Activated CD4-positive, alpha-beta T cell treated with anti-CD3 and anti-CD28 coated beads, Interleukin-2, amount 50 U/mL, for 24 hours (primary cell): ENCODE results near the gene NHERF2.
A peak's percentile ranks its signal among the peaks of the same experiment; 100 is the strongest.

Experiments
- DNase-seq, 2 donors: peaks; one replicate each; pipeline ENCODE4 v3.0.0-alpha.2; 2020; ENCODE audit warnings: low read depth in 1 of 2, low spot score in 1 of 2

NHERF2 gene

DNA sequence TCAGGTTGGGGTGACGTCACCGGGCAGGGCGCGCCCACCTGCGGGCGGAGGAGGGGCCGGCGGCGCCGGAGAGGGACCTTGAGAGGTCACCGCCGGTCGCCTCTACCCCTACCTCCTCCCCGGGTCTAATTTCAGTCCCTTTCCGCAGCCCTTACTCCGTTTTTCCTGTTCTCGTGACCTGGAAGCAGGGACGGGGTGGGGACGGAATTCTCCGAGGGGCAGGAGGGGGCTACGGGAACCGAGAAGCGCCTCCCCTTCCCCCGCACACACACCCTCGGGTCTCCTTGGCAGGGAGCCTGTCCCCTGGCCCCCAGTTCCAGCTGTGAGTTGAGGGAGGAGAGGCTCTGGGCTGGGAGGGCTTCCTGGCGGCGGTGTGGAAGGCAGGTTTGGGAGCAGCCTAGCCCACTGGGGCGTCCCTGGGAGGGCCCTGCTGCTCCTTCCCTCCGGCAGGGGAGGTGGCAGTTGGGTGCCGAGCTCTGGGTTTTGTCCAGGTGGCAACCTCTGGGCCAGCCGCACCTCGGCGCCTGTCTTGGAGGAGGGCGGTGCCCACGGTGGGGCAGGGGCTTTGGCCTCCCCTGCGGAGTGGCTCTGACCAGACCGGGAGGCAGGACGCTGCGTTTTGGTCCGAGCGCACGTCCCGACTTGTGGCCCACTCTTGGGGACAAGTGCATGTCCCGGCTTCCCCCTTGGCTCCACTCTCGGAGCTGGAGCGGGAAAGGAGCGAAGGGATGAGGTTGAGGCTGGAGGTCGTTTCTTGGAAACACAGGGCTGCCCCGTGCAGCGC is 36.2 kb upstream of the NHERF2 start:
- no peak for DNase-seq

DNA sequence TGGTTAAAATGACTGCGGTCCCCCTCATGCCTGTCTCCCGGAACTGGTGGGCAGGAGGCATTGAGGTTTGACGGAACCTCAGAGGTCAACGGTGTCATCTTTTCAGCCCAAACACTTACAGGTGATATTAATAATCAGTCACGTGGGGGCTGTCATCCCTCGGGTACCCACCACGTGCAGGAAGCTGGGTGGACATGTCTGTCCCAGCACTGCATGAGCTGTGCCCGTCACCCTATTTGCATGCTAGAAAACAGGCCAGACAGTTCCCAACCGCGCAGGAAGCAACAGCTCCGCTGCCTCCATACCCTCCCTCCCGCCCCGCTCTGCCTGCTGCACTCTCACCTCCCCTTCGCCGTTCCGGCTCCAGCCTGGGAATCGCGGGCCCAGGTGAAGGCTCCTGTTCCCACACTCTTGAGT is 35.6 kb upstream of the NHERF2 start:
- no peak for DNase-seq

DNA sequence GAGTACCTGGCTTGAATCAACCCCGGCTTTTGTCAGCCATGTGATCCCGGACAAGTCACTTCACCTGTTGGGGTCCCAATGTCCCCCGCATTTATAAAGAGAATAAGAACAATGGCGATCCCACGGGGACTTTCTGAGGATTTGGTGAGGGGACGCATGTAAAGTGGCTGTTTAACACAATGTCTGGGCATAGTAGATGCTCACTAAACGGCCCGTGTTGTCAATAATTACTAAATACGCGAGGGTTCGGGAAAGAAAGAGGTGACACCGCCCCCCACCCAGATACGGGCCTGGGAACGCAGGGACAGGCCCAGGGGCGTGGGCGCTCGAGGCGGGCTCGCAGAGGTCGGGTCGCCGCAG is 35.1 kb upstream of the NHERF2 start:
- DNase-seq = no peak

DNA sequence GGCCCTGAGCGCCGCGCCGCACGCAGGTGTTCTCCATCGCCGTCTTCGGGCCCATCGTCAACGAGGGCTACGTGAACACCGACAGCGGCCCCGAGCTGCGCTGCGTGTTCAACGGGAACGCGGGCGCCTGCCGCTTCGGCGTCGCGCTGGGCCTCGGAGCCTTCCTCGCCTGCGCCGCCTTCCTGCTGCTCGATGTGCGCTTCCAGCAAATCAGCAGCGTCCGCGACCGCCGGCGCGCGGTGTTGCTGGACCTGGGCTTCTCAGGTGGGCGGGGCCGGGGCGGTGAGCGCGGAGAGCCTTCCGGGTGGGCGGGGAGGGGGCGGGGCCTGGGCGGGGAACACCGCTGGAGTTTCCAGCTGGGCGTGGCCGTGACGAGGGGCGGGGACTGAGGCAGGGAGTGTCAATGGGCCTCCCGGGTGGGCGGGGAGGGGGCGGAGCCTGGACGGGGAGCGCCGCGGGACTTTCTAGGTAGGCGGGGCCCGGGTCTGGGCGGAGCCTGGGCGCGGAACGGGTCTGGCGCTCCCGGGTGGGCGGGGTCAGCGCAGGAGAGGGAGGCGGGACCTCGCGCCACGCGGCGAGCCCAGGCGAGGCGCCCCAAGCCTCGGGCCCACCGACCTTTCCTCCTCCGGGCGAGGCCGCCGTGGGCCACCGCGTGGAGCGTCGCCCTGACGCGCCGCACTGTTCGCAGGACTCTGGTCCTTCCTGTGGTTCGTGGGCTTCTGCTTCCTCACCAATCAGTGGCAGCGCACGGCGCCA is 34.6 kb upstream of the NHERF2 start:
- peak; percentile 94 to 97 for DNase-seq

DNA sequence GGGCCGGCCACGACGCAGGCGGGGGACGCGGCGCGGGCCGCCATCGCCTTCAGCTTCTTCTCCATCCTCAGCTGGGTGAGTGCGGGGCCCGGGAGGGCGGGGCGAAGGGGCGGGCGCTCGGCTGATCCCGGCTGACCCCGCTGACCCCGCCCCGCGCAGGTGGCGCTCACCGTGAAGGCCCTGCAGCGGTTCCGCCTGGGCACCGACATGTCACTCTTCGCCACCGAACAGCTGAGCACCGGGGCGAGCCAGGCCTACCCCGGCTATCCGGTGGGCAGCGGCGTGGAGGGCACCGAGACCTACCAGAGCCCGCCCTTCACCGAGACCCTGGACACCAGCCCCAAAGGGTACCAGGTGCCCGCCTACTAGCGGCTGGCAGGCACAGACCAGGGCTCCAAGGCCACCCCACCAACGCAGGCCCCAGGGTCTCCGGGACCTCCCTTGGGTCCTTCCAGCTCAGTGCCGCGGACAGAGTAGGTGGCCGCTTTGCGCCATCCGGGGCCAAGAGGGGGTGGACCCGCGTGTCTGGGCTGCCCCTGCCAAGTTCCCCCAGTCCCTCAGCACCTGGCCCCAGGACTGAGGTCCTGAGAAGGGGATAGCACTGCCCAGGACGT is 33.9 kb upstream of the NHERF2 start:
- no peak for DNase-seq

DNA sequence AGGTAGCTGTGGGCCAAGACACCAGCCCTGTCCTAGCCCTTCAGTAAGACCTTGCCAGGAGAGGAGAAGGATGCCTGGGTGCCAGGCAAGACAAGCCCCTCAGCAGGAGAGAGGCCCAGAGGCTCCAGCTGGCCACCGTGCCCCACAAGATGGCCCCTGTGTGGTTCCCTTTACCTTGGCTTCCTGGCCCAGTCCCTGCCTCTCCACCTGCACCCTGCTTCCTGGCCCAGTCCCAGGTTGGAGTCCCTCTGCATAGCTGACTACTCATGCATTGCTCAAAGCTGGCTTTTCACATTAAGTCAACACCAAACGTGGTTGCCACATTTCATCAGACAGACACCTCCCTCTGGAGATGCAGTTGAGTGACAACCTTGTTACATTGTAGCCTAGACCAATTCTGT is 33.0 kb upstream of the NHERF2 start:
- no peak for DNase-seq

DNA sequence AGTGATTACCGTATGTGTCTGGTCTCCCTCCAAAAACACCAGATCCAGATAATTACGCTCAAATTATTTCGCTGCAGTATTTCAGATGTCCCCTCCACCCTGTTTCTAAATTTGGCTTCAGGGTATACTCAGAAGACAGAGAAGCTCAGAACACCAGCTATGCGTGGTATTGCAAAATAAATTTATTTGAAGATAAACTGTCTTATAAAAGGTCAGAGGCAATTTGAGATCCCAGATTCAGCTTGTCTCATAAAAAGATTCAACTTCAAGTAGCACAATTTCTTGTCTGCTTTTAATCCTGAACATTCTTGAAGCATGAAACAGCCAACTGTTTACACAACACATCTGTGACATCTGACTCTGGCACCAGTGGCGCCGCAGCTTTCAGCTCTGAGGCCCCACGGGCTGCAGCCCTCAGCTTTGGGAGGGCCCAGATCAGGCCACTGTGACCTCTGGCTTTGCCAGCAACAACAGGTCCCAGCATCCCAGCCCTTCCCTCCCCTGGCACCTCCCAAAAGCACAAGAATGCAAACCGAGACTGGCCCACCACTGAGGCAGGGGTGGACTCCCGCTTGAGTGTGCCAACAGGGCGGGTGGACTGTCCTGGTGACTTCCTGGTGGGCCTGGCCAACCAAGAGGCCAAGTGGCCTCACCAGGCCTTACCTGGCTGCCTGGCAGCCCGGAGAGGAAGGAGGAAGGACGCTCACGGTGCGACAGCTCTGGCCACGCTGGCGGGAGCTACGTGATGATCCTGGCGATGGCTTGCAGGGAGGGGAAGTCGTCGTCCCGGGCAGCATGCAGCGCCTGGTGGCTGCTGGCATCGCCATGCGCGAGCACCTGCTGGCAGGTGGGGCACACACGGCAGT is 29.0 kb upstream of the NHERF2 start:
- DNase-seq = no peak

DNA sequence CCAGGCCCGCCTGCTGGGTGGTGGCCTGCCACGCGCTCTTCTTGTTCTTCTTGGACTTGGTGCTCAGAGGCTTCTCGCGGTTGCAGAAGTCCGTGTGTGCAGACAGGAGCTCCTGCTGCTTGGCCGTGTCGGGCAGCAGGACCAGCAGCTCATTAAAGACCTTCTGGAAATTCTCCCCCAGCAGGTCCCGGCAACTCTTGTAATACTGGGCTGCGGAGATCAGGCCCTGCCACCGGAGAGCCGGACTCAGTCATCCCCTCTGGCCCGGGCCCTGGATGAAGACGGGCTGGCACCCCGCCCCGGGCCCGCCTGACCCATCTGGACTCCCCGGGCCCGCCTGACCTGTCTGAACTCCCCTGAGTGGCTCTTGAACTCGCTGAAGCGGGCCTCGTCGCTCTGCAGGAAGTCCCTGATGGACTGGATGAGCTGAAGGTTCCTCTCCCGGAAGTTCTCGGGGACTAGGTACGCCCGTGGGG is 28.3 kb upstream of the NHERF2 start:
- DNase-seq = no peak

DNA sequence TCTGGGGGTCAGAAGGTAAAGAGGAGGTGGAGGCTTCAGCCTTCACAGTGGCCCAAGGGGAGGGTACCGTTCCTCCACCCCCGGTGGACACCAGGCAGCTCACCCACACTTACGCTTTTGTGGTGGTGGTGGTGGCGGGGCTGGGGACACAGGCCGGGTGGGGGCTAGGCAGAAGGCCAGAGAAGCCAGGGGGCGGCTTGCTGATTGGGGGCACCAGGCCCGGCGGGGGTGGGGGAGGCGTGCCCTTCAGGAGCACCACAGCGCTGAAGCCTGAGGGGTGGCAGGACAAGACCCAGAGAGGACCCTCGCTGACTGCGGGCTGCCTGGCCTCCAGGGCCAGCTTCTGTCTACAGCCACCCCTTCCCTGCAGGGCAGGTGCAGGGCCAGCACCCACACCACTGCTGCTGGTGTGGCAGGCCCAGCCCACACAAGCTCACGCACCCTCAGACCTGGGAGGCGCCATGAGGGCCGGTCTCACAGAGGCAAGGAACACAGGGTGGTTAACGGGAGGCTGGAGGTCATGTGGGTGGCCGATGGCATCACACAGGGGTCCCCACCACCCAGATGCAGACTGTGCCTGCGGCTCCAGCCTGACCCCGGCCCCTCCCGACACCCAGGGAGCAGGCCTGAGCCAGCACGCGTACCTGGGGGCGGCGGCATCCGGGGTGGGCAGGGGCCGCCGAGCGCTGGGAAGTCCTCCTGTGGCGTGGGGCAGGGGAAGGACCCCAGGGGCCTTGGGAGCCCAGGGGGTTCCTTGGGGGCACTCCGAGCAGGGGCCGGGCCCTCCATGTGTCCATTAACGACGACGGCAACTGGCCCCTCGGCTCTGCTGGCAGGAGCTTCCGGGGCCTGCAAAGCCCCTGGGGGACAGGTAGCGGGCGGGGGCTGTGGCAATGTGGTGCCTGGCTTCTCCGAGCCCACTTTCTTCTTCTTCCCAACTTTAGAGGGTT is 27.6 kb upstream of the NHERF2 start:
- DNase-seq = no peak

DNA sequence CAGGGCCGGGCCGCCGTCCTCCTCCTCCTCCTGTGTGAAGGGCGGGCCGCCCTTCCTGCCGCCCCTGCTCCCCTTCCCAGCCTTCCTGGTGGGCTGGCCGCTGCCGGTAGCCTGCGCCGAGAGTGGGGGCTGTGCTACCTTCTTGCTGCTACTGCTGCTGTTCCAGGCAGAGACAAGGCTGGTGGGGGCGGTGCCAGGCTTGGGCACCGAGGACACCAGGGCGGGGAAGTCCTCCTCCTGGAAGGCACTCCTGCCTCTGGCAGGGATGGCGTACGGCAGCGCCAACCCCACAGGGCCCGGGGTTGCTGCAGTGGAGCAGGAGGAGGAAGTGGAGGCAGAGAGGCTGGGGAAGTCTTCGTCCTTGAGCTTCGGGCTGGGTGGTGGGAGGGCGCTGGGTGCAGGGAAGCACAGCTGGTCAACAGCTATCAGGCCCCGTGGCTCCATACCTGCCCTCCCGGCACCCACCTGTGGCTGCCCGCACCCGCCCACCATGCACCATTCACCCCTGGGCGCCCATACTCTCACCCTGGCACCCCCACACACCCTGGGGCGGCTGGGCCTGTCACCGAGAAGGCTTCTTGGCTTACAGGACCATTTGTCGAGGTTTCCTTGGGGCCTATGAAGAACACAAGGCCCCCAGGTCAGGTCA is 26.7 kb upstream of the NHERF2 start:
- no peak for DNase-seq

DNA sequence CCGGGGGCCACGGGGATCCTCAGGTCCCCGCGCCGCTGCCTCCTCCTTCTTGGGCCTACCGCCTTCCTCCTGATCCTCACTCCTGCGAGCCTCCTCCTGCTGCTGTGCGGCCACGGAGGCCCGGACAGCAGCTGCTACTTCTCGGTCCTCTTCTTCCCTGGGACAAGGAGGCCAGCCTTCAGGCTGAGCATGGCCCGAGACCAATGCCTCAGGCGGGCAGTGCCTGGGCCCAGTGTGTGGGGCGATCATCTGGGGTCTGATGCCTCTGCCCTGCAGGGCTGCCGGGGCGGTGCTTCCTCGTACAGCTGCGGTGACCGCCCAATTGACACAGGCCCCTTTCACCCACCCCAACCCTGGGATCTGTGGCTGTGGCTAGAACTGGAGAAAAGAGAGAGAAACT is 25.7 kb upstream of the NHERF2 start:
- no peak for DNase-seq

DNA sequence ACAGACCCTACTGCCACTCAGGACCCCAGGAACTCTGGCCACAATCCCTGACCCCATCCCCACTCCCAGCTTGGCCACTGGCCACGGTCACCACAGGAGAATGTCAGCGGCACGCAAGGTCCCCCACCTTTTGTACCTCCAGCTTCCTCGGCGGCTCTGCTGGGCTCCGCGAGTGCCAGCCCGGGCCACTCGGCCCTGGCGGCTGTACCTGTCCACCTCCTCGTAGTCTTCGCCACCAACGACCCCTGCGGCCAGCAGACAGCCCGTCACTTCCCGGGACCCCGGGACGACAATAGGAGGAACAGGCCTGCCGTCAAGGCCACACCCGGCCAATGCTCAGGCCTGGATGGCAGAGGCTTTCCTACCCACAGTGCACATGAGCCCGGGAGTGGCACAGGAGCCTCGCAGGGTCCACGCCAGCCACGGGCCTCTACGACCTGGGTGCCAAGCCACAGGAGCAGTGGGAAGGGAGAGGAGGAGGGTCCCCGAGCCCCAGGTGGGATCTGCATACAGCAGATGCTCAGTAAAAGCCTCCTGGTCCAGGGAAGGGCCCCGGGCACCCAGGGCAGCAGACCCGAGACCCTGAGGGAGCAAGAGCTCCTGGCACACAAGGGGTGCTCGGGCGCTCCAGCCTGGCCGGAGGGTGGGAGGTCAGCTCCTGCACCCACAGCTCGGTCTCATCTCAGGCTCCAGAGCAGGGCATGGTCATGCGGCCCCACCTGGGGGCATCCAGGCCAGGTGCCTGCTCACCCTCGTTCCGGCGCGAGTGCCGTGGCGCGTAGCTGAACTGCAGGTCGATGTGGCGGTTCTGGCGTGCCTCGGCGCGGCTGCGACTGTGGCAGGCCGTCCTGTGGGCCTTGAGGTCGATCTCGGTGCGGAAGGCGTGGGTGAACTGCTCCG is 25.0 kb upstream of the NHERF2 start:
- DNase-seq = no peak

DNA sequence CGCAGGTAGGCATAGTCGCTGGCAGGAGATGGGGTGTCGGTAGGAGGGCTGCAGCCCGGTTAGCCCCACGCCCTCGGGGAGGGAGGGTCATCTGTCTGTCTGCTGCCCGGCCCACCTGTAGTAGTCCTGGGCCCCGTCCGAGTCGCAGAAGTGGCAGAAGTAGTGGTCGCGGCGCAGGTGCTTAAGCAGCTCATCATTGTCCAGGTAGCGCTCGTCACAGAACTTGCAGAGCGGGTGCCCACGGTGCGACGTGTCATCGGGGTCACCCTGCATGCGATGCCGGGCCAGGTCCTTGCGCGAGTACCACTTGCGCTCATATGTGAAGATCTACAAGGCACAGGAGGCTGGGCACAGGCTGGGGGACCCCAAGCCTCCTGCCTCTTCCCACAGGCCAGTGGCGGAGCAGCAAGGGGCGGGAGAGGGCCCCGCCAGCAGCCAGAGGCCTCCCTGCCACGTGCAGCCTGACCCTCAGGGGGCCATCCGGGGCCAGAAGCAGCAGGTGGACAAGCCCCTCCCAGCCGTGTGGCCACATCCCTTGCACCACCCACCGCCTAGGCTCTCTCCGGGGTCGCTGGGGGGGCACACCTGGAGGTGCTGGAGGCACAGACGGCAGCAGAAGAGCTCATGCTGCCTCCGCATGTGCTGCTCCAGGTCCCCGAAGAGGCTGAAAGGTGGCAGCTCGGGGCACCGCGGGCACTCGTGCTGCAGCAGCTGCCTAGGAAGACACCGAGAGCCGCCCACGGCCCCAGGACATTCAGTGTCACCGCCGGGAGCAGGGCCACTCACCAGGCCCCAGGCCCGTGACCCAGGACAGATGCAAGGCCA is 24.1 kb upstream of the NHERF2 start:
- no peak for DNase-seq

DNA sequence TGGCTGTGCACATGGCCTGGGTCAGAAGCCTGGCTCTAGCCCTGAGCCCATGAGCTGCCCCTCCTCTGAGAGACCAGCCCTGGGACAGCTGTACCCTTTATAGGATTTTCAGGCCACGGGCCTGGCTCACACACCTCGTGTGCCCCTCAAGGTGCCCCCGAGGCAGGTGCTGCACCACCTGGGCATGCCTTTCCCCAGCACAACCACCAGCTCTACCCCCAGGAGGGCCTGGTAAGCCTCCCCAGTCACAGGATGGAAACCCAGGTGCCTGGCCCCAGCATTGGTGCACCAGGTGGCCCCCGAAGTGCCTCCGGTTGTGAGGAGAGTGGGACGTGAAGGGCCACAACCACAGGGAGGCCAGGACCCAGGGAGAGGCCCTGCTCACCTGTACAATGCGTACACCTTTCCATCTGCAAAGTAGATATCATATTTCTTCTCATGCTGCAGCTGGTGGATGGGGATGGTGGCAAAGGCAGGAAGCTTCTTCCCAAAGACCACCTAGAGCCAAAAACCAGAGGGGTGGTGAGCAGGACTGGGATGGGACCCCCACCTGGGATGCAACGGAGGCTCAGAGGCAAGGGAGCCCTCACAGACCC is 23.4 kb upstream of the NHERF2 start:
- DNase-seq = no peak

DNA sequence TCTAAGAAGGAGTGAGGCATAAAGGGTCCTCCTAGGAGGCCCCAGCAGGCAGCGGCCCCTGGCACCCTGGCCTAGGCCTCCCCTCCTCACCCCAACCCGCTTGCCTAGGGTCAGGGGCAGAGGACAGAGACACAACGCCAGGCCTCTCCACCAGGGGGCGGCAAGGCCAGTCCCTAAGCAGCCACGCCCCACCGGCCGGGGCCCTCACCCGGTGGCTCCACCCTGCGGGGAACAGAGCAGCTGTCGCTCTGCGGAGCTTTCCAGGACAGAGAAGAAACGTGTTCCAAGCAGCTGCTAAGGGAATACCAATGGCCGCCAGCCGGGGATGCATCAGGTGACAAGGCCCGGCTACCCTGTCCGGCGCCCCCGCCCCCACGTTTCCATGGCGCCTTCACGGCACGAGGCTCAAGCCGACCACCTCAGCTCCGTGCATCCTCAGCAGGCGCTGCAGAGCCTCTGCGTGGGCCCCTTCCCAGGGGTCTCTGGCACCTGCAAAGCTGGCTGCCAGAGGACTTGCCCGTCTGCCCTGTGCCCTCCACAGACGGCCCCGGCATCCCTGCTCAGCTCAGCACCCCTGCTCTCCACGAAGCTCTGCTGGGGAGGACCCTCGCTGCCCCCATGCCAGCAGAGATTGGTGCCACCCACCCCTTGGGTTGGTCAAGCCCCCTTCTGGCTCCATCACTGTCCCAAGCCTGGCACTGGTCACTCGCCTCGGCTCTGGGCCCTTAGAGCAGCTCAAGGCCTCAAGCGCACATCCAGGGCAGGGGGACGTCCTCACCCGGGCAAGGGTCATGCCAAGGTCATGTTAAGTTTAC is 22.7 kb upstream of the NHERF2 start:
- peak; percentile 72 to 81 for DNase-seq

DNA sequence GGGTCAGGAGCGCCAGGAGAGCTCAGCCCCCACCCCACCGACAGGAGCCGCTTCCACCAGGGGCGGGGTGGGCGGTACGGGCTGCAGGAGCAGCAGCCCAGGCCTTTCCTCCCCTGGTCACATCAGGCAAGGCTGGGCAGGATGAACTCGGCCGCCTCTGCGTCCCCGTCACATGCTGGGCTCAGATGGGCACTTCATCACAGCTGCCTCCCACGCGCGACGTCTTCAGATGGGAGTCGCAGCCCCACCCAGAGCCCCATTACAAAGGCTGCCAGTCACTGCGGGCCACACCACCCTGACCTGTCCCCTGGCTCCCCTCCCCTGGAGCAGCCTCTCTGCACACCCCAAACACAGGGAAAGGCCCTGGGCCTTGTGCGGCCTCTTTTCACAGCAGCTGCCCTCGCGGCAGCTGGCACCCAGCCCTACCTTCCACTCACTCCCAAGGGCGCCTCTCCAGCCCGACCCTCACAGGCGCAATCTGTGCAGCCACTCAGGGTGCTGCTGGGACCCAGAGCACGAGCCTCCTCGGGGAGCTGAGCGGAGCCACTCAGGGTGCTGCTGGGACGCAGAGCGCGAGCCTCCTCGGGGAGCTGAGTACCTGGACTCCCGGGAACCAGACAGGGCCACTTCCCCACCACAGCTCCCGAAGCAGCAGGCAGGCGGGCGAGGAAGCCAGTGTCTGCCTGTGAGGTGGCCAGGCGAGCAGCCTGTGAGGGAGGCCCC is 21.7 kb upstream of the NHERF2 start:
- no peak for DNase-seq
